ENCODE results near the gene RNF5. TPM values are rescaled to one million over a fixed set of nuclear protein-coding genes. Genes with fewer than 3 reads are reported as not detected.
A peak's percentile ranks its signal among the peaks of the same experiment; 100 is the strongest.

Gene RNF5
- total and polyA plus RNA-seq, 2 experiments from 2014 or later: 48.1 to 58.8 TPM

- DNase-seq: no peak
- Histone ChIP-seq H3F3A (ENCODE audit: insufficient read depth) (no peaks in the 10 kb centered on the region; the same call in 1 of the 2 replicates), H3K27me3 (replicated peaks; ENCODE audit: insufficient read depth) (no peaks in the 10 kb centered on the region), H3K79me2 (ENCODE audit: insufficient read depth) (peaks cover 27% of the 10 kb centered on the region), H3K9ac (no peak overlapping the region), H3K27ac (no peak overlapping the region), H3K9me2 (ENCODE audit: insufficient read depth) (no peaks in the 10 kb centered on the region), H3K36me3 (ENCODE audit: low read depth) (peaks cover 6% of the 10 kb centered on the region; the same call in 1 of the 2 replicates), H3K9me3 (ENCODE audit: low read depth) (no peaks in the 10 kb centered on the region), H3K4me2 (ENCODE audit: unreplicated experiment) (no peak overlapping the region), H2AFZ (no peak overlapping the region), H4K20me1 (ENCODE audit: insufficient read depth) (no peaks in the 10 kb centered on the region), H3K4me1 (ENCODE audit: insufficient read depth) (peaks cover 8% of the 10 kb centered on the region; the same call in 1 of the 2 replicates), H3K4me3 (no peak overlapping the region)
- no peak for TF ChIP-seq EZH2phosphoT487 (IDR thresholded peaks at IDR 0.05; ENCODE audit: insufficient read depth, low read depth)
- TF ChIP-seq EZH2 (IDR thresholded peaks at IDR 0.05; ENCODE audit: insufficient read depth, poor library complexity, severe bottlenecking): no peak
- in situ Hi-C loops (cut with MboI): no loop called here
- 45 to 59% methylated on average over 2 of the region's 2 CpGs for WGBS, 2 experiments (ENCODE audit: low coverage in 1 of 2, low lambda C conversion rate in 2 of 2, missing lambda C conversion rate in 2 of 2)
Observed at GRCh38 chr6:32168350-32168749, 9.9 kb upstream of the RNF5 start.

- Histone ChIP-seq H3K27ac (no peak overlapping the region), H3K9ac (no peak overlapping the region), H3F3A (ENCODE audit: insufficient read depth) (no peaks in the 10 kb centered on the region; the same call in 1 of the 2 replicates), H2AFZ (no peak overlapping the region), H3K27me3 (replicated peaks; ENCODE audit: insufficient read depth) (no peaks in the 10 kb centered on the region), H3K36me3 (ENCODE audit: low read depth) (peaks cover 6% of the 10 kb centered on the region; the same call in 1 of the 2 replicates), H3K79me2 (ENCODE audit: insufficient read depth) (peaks cover 34% of the 10 kb centered on the region), H3K9me2 (ENCODE audit: insufficient read depth) (no peaks in the 10 kb centered on the region), H3K9me3 (ENCODE audit: low read depth) (no peaks in the 10 kb centered on the region), H3K4me3 (no peak overlapping the region), H3K4me1 (ENCODE audit: insufficient read depth) (peaks cover 8% of the 10 kb centered on the region; the same call in 1 of the 2 replicates), H4K20me1 (ENCODE audit: insufficient read depth) (no peaks in the 10 kb centered on the region), H3K4me2 (ENCODE audit: unreplicated experiment) (no peak overlapping the region)
- WGBS, 2 experiments (ENCODE audit: low coverage in 1 of 2, low lambda C conversion rate in 2 of 2, missing lambda C conversion rate in 2 of 2): 49 to 56% methylated on average over 10 to 11 of the region's 11 CpGs
- DNase-seq: peak; percentile 40
- in situ Hi-C loops (cut with MboI): no loop called here
- TF ChIP-seq EZH2 (IDR thresholded peaks at IDR 0.05; ENCODE audit: insufficient read depth, poor library complexity, severe bottlenecking): no peak
- TF ChIP-seq EZH2phosphoT487 (IDR thresholded peaks at IDR 0.05; ENCODE audit: insufficient read depth, low read depth): no peak
Observed at GRCh38 chr6:32168807-32169591, 9.2 kb upstream of the RNF5 start.

GRCh38 chr6:32170294-32170693 lies 7.9 kb upstream of the RNF5 start:
- H3K9ac ChIP-seq: no peak overlapping the region
- H3K9me2 ChIP-seq (ENCODE audit: insufficient read depth): no peaks in the 10 kb centered on the region
- DNase-seq: no peak
- peaks cover 6% of the 10 kb centered on the region; the same call in 1 of the 2 replicates for H3K36me3 ChIP-seq (ENCODE audit: low read depth)
- TF ChIP-seq EZH2 (IDR thresholded peaks at IDR 0.05; ENCODE audit: insufficient read depth, poor library complexity, severe bottlenecking): no peak
- no peak for TF ChIP-seq EZH2phosphoT487 (IDR thresholded peaks at IDR 0.05; ENCODE audit: insufficient read depth, low read depth)
- H3K4me3 ChIP-seq: no peak overlapping the region
- in situ Hi-C loops (cut with MboI): no loop called here
- no peaks in the 10 kb centered on the region for H3K27me3 ChIP-seq (replicated peaks; ENCODE audit: insufficient read depth)
- no peaks in the 10 kb centered on the region for H3K9me3 ChIP-seq (ENCODE audit: low read depth)
- H4K20me1 ChIP-seq (ENCODE audit: insufficient read depth): no peaks in the 10 kb centered on the region
- no peaks in the 10 kb centered on the region; the same call in 1 of the 2 replicates for H3F3A ChIP-seq (ENCODE audit: insufficient read depth)
- H3K4me1 ChIP-seq (ENCODE audit: insufficient read depth): peaks cover 17% of the 10 kb centered on the region
- H2AFZ ChIP-seq: no peak overlapping the region
- no peak overlapping the region for H3K4me2 ChIP-seq (ENCODE audit: unreplicated experiment)
- 81 to 87% methylated on average over 11 of the region's 11 CpGs for WGBS, 2 experiments (ENCODE audit: low coverage in 1 of 2, low lambda C conversion rate in 2 of 2, missing lambda C conversion rate in 2 of 2)
- no peak overlapping the region for H3K27ac ChIP-seq
- peaks cover 47% of the 10 kb centered on the region for H3K79me2 ChIP-seq (ENCODE audit: insufficient read depth)

- H3K9ac ChIP-seq: no peak overlapping the region
- H4K20me1 ChIP-seq (ENCODE audit: insufficient read depth): no peaks in the 10 kb centered on the region
- no peak overlapping the region for H3K4me3 ChIP-seq
- no peaks in the 10 kb centered on the region for H3K9me2 ChIP-seq (ENCODE audit: insufficient read depth)
- H2AFZ ChIP-seq: no peak overlapping the region
- H3K9me3 ChIP-seq (ENCODE audit: low read depth): no peaks in the 10 kb centered on the region
- in situ Hi-C loops (cut with MboI): no loop called here
- H3K4me1 ChIP-seq (ENCODE audit: insufficient read depth): peaks cover 19% of the 10 kb centered on the region
- H3K27ac ChIP-seq: no peak overlapping the region
- no peak for DNase-seq
- 92 to 97% methylated on average over 6 of the region's 6 CpGs for WGBS, 2 experiments (ENCODE audit: low coverage in 1 of 2, low lambda C conversion rate in 2 of 2, missing lambda C conversion rate in 2 of 2)
- H3K36me3 ChIP-seq (ENCODE audit: low read depth): peaks cover 6% of the 10 kb centered on the region; the same call in 1 of the 2 replicates
- H3K79me2 ChIP-seq (ENCODE audit: insufficient read depth): peaks cover 53% of the 10 kb centered on the region
- H3F3A ChIP-seq (ENCODE audit: insufficient read depth): peaks cover 1% of the 10 kb centered on the region
- no peaks in the 10 kb centered on the region for H3K27me3 ChIP-seq (replicated peaks; ENCODE audit: insufficient read depth)
- no peak overlapping the region for H3K4me2 ChIP-seq (ENCODE audit: unreplicated experiment)
- TF ChIP-seq EZH2 (IDR thresholded peaks at IDR 0.05; ENCODE audit: insufficient read depth, poor library complexity, severe bottlenecking) (no peak), EZH2phosphoT487 (IDR thresholded peaks at IDR 0.05; ENCODE audit: insufficient read depth, low read depth) (no peak)
Observed at GRCh38 chr6:32171234-32171633, 7.0 kb upstream of the RNF5 start.
